Medulla oblongata (tissue), 1 donor: ENCODE data around the gene LMOD1.
A peak's percentile ranks its signal among the peaks of the same experiment; 100 is the strongest.
"Not testable (repeated sequence)": the region's sequence is repeated elsewhere in the genome, so short reads cannot be mapped to it uniquely, and the experiment has no call there.

Experiments used
- DNase-seq: peaks from one replicate; pipeline ENCODE4 v3.0.0-alpha.2; 2015; ENCODE audit errors: extremely low spot score

LMOD1 gene

DNA sequence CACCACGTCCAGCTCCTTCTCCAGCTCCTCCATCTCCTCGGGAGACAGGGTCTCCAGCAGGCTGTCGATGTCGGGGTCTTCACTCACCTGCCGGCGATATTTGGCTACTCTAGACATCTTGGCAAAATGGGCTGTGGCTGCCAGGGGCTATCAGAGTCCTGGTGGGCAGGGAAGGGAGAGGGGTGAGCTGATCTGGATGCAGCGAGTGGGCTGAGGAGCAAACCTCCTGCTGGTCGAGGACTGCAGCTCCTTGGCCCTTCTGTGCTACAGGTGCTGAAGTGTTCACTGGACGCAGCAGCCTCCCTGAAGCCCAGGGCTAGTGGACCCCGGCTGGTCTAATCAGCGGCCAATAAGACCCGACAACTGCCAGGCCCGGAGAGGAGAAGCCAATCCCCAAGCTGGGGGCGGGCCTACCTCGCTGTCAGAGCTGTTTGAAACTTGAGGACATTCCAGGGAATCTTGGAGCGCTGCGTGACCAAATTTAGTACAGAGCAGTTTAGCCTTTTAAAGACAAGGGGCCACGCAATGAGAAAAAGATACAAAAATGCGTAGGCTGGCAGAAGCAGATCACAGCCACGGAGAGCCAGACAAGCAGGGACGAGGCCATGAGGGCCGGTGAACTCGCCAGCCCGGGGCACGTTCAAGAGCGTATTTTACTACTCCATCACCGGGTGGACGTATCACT is at the start of gene LMOD1:
LMOD1 (minus strand) TSS at position 325 of the 685 bp plus-strand sequence; CDS start at position 117, 208 bp downstream.
- peak; percentile 66 for DNase-seq

DNA sequence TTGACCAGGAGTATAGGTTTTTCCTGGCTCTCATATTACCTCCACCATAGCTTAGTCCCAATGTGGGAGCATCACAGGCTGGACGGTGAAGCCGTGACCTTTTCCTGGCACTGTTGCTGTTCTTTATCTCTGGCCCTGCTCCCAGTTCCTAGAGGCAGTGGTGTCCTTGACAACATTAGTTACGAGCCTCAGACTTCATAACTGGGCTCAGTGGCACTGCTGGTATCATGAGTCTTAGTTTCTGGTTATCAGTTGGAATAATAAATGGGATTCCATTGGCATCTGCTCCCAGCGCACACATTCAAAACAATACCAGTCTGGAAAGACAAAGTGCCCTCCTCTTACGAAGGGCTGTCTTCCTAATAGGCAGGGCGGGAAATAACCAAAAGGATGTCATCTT is 44.1 kb upstream of the LMOD1 start:
- DNase-seq: no peak

- DNase-seq: no peak
Measured at GRCh38 chr1:201989354-201990128, 43.2 kb upstream of the LMOD1 start.

DNA sequence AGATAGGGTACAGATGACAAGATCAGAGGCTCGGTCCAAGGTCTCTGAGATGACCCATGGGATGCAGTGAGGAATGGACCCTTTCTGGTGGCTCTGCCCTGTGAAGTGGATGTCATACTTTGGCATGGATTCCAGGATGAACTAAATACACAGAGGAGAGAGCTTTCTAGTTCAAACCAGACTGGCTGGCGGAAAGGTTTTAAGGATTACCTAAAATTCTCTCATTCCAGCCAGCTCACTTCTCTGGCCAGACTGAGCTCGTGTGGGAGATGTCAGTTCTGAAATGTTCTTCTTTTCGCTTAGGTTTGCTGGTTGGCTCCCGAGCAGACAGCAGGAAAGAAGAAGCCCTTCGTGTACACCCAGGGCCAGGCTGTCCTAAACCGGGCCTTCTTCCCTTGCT is 42.3 kb upstream of the LMOD1 start:
- no peak for DNase-seq

GRCh38 chr1:201985355-201985754 is 39.0 kb upstream of the LMOD1 start:
- DNase-seq: no peak

DNA sequence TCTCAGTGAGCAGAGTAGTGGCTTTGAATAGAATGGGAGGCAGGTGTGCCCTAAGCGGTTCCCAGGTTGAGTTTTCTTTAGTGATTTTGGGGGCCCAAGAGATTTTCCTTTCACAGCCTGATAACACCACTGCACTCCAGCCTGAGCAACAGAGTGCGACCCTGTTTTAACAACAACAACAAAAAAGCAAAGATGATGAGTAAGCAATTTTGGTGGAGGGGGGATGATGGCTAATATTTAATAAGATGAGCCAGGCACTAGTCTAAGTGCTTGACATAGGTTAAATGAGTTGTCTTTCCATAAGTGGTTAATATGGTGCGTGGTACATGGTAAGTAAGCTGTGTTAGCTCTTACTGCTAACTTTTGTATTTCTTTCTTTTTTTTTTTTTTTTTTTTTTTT is 38.1 kb upstream of the LMOD1 start:
- no peak for DNase-seq

DNA sequence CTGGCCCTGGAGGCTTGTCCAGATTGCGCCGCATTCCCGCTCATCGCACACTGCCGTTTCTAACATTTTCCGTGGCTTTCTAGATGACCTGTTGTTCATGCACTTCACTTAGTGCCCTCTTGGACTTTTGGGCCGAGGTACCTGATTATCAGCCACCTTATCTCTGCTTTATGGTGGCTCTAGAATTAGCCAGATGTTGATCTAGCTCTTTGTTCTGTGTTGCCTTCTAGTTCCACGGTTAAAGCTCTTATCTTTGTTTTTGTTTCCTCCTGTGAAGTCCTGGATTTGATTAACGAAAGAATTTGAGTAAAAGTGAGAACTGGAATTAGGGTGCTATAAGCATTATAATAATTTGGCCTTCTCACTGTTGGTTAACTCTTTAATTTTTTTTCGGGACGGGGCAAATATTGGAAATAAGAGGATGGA is 37.0 kb upstream of the LMOD1 start:
- DNase-seq: no peak

- peak; percentile 76 for DNase-seq
Measured at GRCh38 chr1:201982623-201983379, 36.5 kb upstream of the LMOD1 start, which contains the start of gene RNPEP. Gene RNPEP (plus strand): TSS chr1:201982648. CDS start chr1:201982667, 19 bp downstream.

GRCh38 chr1:201982082-201982622 is 35.8 kb upstream of the LMOD1 start:
- DNase-seq: peak; percentile 54

DNA sequence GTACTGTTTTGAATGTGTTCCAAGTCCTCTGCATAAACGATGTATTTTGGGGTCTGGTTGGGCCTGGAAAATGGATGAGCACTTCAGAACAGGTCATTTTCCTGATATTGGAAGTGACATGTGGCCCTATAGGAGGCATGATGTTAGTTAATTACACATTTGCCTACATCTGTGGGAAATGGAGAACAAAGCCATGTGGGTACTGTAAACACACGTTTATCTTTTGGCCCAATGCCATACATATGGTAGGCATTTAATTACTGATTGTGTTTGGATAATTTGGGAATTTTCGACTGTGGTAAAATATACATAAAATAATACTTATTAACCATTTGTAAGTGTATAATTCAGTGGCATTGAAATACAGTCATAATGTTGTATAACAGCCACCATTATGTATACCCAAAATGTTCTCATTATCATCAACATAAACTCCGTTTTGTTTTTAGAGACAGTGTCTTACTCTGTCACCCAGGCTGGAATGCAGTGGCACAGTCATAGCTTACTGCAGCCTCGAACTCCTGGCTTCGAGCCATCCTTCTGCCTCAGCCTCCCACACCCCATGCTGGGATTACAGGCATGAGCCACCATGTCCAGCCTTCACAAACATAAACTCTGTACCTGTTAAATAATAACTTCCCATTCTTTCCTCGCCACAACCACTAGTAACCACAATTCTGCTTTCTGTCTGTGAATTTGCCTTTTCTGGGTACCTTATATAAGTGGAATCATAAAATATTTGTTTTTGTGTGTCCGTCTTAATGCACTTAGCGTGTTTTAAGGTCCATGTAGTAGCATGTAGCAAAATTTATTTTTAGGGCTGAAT is 24.2 kb upstream of the LMOD1 start:
- DNase-seq: no peak

DNA sequence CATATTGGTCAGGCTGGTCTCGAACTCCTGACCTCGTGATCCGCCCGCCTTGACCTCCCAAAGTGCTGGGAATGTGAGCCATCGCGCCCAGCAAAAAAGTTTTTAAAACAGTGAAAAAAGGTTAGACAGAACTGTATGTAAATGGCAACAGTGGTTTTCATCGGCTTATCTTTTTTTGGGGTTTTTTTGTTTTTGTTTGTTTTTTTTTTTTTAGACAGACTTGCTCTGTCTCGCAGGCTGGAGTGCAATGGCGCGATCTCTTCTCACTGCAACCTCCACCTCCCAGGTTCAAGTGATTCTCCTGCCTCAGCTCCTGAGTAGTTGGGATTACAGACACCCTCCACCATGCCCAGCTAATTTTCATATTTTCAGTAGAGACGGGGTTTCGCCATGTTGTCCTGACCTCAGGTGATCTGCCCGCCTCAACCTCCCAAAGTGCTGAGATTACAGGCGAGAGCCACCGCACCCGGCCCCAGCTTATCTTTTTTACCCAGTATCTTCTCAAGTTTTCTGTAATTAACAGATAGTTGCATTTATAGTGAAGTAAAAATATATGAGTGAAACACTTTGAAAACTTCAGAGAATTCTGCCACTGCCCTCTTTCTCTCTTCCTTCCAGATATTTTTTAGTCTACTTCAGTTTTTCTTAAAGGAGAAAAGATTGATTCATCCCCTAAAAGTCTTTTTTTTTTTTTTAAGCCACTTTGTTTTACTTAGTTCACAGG is 22.0 kb upstream of the LMOD1 start:
- DNase-seq: no peak

- no peak for DNase-seq
Measured at GRCh38 chr1:201966171-201966570, 19.8 kb upstream of the LMOD1 start.

- no peak for DNase-seq
Measured at GRCh38 chr1:201964261-201964660, 17.9 kb upstream of the LMOD1 start.

- DNase-seq: not testable (repeated sequence)
Measured at GRCh38 chr1:201962382-201962781, 16.0 kb upstream of the LMOD1 start.

DNA sequence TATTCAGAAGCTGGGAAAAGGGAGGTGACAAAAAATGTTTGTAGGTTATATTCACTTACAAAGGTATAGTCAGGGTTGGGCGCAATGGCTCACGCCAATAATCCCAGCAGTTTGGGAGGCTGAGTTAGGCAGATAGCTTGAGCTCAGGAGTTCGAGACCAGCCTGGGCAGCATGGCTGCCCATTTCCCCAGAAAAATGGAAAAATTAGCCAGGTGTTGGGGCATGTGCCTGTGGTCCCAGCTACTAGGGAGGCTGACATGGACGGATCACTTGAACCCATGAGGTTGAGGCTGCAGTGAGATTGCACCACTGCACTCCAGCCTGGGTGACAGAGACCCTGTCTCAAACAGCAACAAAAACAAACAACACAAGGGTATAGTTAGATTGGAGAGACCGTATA is 12.0 kb upstream of the LMOD1 start:
- no peak for DNase-seq

- DNase-seq: no peak
Measured at GRCh38 chr1:201955729-201956143, 9.4 kb upstream of the LMOD1 start.

- peak; percentile 100 for DNase-seq
Measured at GRCh38 chr1:201955009-201955728, 8.8 kb upstream of the LMOD1 start, which contains the start of gene TIMM17A. Gene TIMM17A (plus strand): TSS chr1:201955503. CDS start chr1:201955527, 24 bp downstream.

GRCh38 chr1:201954263-201955008 is 8.1 kb upstream of the LMOD1 start:
- no peak for DNase-seq

DNA sequence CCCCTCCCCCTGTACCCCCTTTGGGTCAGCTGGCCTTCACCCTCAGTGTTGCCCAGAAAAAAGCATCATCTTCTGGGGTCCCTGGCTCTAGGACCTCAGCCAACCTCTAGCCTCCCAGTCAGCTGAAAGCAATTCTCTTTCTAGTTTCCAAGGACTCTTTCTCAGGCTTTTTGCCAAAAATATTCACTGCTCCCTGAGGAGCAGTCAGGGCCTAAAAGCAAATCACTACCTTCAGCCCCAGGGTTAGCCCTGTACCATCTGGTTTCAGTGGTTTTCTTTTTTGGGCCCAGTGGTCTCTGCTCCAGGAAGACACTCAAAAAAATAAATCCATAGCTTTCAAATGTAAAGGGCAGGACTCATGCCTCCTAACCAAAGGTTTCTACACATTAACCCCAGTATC is 3.1 kb upstream of the LMOD1 start:
- DNase-seq: no peak
